GM12873 (cell line): Measurements from ENCODE around the gene PITX1.

ENCODE experiments used
- TF ChIP-seq, protein P1 (sequence below): IDR thresholded peaks from 2 replicates; pipeline ENCODE4 v1.5.1; 2012; ENCODE audit warnings: low read depth, mild to moderate bottlenecking, moderate library complexity, low read length, control low read depth; ENCODE audit not compliant: insufficient read depth; ENCODE audit errors: missing control alignments

The PITX1 gene

DNA sequence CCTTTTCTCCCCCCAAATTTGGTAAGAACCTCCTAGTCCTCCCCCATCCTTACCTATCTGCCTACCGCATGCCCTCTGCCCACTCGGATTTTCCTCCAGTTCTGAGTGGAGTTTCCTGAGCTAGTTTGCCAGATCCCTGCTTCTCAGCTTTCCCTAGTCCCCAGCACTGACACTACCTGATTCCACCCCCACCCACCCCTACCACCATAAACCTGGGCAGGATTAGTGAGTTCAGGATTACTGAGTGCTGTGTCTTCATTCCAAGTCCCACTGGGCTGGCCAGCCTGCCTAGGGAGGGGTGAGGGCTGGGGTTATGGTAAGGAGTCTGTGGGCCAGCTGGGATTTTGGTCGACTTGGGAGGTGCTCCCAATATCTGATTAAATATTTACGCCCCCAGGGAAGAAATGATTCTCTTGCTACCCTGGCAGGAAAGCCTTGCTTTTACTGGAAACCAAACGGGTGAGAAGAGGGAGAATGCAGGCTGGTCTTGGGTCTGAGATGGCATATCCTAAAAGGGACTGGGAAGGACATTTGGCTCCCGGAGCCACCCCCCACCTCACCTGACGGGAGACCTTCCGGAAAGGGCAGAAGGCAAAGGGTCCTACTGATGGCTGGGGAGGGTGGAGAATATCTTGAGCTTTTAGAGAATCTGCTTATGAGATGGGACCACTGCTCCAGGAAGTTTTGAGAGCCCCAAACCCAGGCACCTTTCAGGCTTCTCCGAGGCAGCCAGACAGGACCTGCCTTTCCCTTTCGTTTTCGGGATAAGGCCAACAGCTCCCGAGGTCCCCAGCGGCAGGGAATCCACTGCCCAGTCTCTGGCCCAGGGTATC is 3.7 kb downstream of the PITX1 start:
- TF ChIP-seq, protein P1, sequence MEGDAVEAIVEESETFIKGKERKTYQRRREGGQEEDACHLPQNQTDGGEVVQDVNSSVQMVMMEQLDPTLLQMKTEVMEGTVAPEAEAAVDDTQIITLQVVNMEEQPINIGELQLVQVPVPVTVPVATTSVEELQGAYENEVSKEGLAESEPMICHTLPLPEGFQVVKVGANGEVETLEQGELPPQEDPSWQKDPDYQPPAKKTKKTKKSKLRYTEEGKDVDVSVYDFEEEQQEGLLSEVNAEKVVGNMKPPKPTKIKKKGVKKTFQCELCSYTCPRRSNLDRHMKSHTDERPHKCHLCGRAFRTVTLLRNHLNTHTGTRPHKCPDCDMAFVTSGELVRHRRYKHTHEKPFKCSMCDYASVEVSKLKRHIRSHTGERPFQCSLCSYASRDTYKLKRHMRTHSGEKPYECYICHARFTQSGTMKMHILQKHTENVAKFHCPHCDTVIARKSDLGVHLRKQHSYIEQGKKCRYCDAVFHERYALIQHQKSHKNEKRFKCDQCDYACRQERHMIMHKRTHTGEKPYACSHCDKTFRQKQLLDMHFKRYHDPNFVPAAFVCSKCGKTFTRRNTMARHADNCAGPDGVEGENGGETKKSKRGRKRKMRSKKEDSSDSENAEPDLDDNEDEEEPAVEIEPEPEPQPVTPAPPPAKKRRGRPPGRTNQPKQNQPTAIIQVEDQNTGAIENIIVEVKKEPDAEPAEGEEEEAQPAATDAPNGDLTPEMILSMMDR = no peak

DNA sequence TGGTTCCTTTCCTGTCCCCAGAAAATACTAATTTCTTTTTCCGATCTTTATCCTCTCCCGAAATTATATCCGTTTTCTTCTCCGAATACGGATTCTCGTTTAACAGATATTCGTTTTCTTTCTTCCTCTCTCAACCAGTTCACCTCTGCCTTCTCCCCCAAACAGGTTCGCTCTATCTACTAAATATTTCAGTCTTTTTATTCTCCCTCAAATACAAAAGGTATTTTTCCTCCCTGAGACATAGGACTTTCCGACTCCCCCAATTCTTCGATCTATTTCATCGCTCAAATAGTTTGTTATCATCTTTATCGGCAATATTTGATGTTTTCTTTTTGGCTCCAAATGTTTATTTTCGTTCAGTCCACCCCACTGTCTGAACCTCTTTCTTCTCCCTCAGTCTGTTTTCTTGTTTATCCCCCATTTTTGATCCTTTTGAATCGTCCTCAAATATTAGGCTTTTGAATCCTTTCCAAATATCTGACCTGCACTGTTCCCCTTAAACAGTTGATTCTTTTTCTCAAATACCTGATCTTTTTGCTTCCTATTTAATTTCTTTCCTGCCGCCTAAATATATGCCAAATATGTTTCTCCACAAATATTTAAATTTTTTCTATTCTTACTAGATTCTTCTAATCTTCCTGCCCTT is 4.4 kb downstream of the PITX1 start:
- TF ChIP-seq, protein P1 = no peak

DNA sequence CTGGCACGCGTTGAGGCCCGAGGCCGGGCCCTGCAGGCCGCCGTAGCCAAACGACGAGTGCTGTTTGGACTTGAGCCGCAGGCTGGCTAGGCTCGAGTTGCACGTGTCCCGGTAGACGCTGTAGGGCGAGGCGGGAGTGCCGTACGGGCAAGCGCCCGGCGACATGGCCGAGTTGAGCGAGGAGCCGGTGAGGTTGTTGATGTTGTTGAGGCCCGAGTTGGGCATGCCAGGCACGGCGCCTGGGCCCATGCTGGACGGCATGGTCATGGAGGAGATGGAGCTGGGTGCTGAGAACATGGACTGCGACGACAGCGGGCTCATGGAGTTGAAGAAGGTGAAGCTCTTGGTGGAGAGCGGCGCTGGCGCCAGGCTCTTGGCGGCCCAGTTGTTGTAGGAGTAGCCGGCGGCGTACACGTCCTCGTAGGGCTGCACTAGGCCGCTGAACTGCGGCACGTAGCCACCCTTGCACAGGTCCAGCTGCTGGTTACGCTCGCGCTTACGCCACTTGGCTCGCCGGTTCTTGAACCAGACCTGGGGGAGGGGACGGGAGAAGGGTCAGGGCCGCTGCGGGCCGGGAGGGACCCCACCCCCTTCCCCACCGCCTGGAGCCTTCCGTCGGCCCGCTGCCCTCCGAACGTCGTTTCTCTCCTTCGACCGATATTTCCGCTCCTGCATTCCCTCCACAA is 5.1 kb downstream of the PITX1 start:
- TF ChIP-seq, protein P1 = no peak

DNA sequence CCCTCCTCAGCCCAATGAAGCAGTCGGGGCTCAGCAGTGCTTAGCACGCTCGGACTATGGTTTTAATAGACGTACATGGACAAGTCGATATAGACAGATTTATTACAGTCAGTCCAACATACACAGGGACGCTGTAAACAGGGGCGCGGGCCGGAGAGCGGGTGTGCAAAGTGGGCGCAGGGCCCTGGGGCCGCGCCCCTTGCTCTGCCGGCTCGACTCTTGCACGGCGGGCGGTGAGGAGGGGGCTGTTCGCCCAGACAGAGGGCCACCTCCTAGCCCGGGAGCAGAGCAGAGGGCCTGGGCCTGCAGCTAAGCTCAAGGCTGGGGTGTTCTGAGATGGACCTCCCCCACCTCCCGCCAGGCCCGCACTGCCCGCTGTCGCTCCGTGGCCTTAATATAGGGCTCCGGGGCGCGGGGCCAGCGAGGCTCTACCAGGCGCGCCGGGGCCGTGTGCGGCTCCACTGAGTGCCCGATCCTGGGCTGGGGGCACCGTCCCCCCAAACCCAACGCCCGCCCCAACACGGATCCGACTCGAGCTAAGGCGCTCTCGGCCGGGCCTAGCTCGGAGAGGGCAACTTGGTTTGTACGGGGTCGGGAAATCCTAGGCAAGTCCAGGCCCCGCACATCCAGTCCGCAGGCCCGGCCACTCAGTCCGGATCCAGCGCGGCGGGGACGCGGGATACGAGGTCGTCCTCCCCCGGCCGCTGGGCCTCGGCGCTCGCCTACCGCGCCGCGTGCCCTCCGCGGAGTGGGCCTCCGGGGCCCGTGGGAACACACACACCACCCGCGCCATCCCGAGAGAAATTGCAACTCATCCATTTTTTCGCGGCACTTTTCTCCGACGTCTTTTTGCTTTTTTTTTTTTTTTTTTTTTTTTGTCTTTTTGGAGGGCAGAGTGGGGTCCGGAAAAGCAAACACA is 6.1 kb downstream of the PITX1 start:
- TF ChIP-seq, protein P1 = no peak

DNA sequence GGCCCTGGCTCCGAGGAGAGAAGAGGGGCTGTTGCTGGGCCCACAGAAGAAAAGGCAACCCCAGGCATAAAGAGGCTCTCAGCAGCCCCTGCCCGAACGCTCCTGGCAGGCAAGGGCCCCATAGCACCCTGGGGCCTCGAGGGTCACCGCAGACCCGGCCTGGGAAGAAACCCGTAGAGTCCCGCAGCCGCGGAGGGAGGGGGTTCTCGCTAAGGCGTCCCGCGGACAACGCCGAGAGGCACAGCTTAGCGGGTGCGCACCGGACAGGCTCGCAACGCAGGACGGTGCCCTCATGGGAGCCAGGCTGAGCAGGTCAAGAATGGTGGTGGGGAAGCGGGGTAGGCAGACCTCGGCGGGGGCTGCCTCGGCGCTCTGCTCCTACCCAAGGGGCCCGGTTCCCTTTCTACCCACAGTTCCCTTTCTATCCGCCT is 6.7 kb downstream of the PITX1 start:
- TF ChIP-seq, protein P1 = no peak

DNA sequence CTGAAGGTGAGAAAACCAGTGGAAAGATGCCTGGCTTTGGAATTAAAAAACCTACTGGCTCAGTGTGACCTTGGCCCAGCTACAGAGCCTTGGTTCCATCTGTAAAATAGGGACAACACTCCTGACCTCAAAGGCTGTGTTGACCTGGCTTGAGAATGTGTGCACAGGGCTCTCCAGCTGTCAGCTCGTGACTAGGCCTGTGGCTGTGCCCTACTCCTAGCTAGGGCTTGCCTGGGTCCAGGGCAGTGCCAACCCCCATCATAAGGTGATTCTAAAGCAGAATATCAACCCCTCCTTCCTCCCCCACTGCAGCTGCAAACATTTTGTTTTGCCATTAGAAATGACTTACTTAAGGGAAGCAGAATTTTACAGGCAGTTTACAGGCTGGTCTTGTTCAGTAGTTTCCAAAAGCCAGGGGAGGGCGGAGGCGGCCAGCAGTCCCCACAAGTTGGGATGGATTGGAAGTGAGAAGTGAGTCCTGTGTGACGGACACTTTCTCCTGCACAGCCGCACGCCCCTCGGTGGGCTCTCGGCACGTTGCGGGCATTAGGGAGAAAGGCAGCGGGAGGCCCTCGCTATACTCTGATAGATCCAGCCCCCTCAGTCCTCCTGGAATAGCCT is 7.3 kb downstream of the PITX1 start:
- TF ChIP-seq, protein P1 = no peak
